Measurements from ENCODE around the gene PREPL. TPM values are rescaled to one million over a fixed set of nuclear protein-coding genes. Genes with fewer than 3 reads are reported as not detected.

Gene PREPL
- total and polyA plus RNA-seq, 2 of the 13 experiments (the other 11 are each of a cell fraction or from before 2014, with no cell fraction given): 19.7 to 34.3 TPM

DNA sequence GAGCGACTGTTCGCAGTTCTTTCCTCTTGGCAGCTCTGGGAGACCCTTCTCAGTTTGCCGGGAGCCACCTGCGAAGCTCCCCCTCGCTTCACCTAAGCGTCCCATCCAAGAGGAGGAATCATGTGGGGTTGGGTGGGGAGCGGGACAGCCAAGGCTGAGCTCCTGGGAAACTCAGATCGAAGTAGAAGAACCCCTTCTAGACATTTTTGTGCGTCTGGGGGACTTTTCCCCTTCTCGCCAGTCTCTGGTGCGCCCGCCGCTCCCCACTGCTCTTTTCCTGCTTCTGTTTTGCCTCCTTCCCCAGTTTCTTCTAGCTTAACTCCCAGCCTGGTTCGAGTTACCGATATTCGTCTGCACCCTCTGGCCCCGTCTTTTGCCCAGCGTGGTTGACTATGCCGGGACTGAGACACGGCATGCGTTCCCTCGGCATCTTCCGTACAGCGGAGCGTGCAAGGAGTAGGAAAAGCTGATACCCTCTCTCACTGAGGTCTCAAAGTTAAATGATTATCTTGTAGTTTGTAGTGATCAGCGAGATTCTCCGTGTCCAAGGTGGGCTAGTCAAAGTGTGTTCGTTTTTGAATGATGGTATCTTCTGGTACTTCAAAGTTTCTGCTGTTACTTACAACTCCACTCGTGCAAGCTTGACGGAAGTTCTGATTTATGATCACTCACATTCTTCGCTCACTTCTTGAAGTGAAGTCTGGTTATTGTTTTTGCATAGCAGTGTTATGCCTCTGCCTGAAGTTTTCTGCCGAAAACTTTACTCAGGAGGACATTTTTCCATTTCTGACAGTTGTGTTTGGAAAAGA lies 1.1 kb upstream of the PREPL start (continued):
- TF ChIP-seq, protein P1, sequence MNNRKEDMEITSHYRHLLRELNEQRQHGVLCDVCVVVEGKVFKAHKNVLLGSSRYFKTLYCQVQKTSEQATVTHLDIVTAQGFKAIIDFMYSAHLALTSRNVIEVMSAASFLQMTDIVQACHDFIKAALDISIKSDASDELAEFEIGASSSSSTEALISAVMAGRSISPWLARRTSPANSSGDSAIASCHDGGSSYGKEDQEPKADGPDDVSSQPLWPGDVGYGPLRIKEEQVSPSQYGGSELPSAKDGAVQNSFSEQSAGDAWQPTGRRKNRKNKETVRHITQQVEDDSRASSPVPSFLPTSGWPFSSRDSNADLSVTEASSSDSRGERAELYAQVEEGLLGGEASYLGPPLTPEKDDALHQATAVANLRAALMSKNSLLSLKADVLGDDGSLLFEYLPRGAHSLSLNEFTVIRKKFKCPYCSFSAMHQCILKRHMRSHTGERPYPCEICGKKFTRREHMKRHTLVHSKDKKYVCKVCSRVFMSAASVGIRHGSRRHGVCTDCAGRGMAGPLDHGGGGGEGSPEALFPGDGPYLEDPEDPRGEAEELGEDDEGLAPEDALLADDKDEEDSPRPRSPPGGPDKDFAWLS (CRISPR knock-in tag; IDR thresholded peaks at IDR 0.05; ENCODE audit: borderline replicate concordance): no peak
- TF ChIP-seq, protein P2, sequence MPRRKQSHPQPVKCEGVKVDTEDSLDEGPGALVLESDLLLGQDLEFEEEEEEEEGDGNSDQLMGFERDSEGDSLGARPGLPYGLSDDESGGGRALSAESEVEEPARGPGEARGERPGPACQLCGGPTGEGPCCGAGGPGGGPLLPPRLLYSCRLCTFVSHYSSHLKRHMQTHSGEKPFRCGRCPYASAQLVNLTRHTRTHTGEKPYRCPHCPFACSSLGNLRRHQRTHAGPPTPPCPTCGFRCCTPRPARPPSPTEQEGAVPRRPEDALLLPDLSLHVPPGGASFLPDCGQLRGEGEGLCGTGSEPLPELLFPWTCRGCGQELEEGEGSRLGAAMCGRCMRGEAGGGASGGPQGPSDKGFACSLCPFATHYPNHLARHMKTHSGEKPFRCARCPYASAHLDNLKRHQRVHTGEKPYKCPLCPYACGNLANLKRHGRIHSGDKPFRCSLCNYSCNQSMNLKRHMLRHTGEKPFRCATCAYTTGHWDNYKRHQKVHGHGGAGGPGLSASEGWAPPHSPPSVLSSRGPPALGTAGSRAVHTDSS (CRISPR knock-in tag; conservative IDR thresholded peaks at IDR 0.05): no peak
- TF ChIP-seq, protein P3, sequence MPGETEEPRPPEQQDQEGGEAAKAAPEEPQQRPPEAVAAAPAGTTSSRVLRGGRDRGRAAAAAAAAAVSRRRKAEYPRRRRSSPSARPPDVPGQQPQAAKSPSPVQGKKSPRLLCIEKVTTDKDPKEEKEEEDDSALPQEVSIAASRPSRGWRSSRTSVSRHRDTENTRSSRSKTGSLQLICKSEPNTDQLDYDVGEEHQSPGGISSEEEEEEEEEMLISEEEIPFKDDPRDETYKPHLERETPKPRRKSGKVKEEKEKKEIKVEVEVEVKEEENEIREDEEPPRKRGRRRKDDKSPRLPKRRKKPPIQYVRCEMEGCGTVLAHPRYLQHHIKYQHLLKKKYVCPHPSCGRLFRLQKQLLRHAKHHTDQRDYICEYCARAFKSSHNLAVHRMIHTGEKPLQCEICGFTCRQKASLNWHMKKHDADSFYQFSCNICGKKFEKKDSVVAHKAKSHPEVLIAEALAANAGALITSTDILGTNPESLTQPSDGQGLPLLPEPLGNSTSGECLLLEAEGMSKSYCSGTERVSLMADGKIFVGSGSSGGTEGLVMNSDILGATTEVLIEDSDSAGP (CRISPR knock-in tag; IDR thresholded peaks at IDR 0.05; ENCODE audit: borderline replicate concordance): 0 out of 2 replicates have a peak, but pooled peaks have one; percentile 28
- TF ChIP-seq ZNF563 (CRISPR knock-in tag; IDR thresholded peaks at IDR 0.05) (peak; percentile 7; the same call in 1 of the 2 replicates), ARNT2 (CRISPR knock-in tag; IDR thresholded peaks at IDR 0.05; ENCODE audit: low read depth) (no peak; the same call in 1 of the 2 replicates), ZNF333 (CRISPR knock-in tag; IDR thresholded peaks at IDR 0.05; ENCODE audit: borderline replicate concordance) (no peak; the same call in 1 of the 2 replicates), MAZ (IDR thresholded peaks at IDR 0.05; ENCODE audit: borderline replicate concordance, low read depth, low read length) (no peak), MAZ (CRISPR knock-in tag; IDR thresholded peaks at IDR 0.05; ENCODE audit: low read depth) (no peak), CREB1 (IDR thresholded peaks at IDR 0.05) (no peak), CREB1 (CRISPR knock-in tag; IDR thresholded peaks at IDR 0.05) (no peak), KLF13 (CRISPR knock-in tag; IDR thresholded peaks at IDR 0.05) (no peak), FOXA3 (CRISPR knock-in tag; IDR thresholded peaks at IDR 0.05) (no peak; the same call in 1 of the 2 replicates), SATB2 (CRISPR knock-in tag; IDR thresholded peaks at IDR 0.05) (no peak), ETV6 (CRISPR knock-in tag; conservative IDR thresholded peaks at IDR 0.05) (0 out of 2 replicates have a peak, but pooled peaks have one; percentile 9), ARNT (IDR thresholded peaks at IDR 0.05) (no peak), ZNF446 (CRISPR knock-in tag; IDR thresholded peaks at IDR 0.05) (peak; percentile 10; the same call in 1 of the 2 replicates)
- TF ChIP-seq, protein P4, sequence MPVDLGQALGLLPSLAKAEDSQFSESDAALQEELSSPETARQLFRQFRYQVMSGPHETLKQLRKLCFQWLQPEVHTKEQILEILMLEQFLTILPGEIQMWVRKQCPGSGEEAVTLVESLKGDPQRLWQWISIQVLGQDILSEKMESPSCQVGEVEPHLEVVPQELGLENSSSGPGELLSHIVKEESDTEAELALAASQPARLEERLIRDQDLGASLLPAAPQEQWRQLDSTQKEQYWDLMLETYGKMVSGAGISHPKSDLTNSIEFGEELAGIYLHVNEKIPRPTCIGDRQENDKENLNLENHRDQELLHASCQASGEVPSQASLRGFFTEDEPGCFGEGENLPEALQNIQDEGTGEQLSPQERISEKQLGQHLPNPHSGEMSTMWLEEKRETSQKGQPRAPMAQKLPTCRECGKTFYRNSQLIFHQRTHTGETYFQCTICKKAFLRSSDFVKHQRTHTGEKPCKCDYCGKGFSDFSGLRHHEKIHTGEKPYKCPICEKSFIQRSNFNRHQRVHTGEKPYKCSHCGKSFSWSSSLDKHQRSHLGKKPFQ (CRISPR knock-in tag; IDR thresholded peaks at IDR 0.05; ENCODE audit: insufficient replicate concordance): peak; percentile 6
- TF ChIP-seq, protein P5, sequence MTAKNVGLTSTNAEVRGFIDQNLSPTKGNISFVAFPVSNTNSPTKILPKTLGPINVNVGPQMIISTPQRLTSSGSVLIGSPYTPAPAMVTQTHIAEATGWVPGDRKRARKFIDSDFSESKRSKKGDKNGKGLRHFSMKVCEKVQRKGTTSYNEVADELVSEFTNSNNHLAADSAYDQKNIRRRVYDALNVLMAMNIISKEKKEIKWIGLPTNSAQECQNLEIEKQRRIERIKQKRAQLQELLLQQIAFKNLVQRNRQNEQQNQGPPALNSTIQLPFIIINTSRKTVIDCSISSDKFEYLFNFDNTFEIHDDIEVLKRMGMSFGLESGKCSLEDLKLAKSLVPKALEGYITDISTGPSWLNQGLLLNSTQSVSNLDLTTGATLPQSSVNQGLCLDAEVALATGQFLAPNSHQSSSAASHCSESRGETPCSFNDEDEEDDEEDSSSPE (CRISPR knock-in tag; IDR thresholded peaks at IDR 0.05): 0 out of 2 replicates have a peak, but pooled peaks have one; percentile 5
